Uterus (tissue), 4 donors: ENCODE results near the gene DENND4C. TPM values are rescaled to one million over a fixed set of nuclear protein-coding genes. Genes with fewer than 3 reads are reported as not detected.

Source experiments
- DNase-seq, 2 donors: peaks; one replicate each; pipeline ENCODE4 v3.0.0-alpha.2; 2019 to 2020
- H3K27ac ChIP-seq, 2 donors: fragments of 200-600 bp; sonication (generic); 1 replicate in 1 of 2; 2 replicates in 1 of 2; pipeline ENCODE4 v1.5.1; 2016 to 2018
- H3K27me3 ChIP-seq, 2 donors: fragments of 200-600 bp; sonication (generic); one replicate each; pipeline ENCODE4 v1.5.1; 2018 to 2019; ENCODE audit warnings: control low read depth in 1 of 2
- H3K36me3 ChIP-seq, 2 donors: fragments of 200-600 bp; sonication (generic); one replicate each; pipeline ENCODE4 v1.5.1; 2019; ENCODE audit warnings: control low read depth in 1 of 2
- H3K4me1 ChIP-seq, 2 donors: fragments of 200-600 bp; sonication (generic); one replicate each; pipeline ENCODE4 v1.5.1; 2018 to 2019; ENCODE audit warnings: control low read depth in 1 of 2
- H3K4me3 ChIP-seq, 2 donors: fragments of 200-600 bp; sonication (generic); 1 replicate in 1 of 2; 2 replicates in 1 of 2; pipeline ENCODE4 v1.5.1; 2018 to 2019; ENCODE audit warnings: mild to moderate bottlenecking in 1 of 2
- H3K9me3 ChIP-seq, 2 donors: fragments of 200-600 bp; sonication (generic); one replicate each; pipeline ENCODE4 v1.5.1; 2019; ENCODE audit warnings: control low read depth in 1 of 2
- CTCF ChIP-seq, 4 experiments: fragments of 200-600 bp in 2 of 4; fragments of 450-650 bp in 2 of 4; sonication (generic) in 2 of 4; IDR thresholded peaks; one replicate each; pipeline ENCODE4 v1.5.1; 2016 to 2019; ENCODE audit warnings: antibody characterized with exemption in 4 of 4, mild to moderate bottlenecking in 2 of 4, moderate library complexity in 1 of 4
- POLR2A ChIP-seq, 2 donors: fragments of 450-650 bp; IDR thresholded peaks; one replicate each; pipeline ENCODE4 v1.6.1; 2016; ENCODE audit warnings: antibody characterized with exemption in 2 of 2, mild to moderate bottlenecking in 1 of 2, moderate library complexity in 1 of 2
- intact Hi-C: fragments of 100-400 bp; cut with DNase I; formaldehyde crosslinking; loops from one replicate; pipeline ENCODE4 v1.15.1; 2023; ENCODE audit warnings: low total_unique reads
- total RNA-seq, 4 donors: library from RNA; depleted of rRNA in 3 of 4; stranded (reverse); fragments of >200 nt in 3 of 4; gene quantifications; one replicate each; pipeline versions ENCODE4 v1.1.0 to v1.2.4, GENCODE V29; 2014 to 2023
- donor health status: DM: yes; HTN: yes; CAD: no.

The DENND4C gene
- total RNA-seq, 4 donors from 2014 or later: 101 to 161 (median 133) TPM

DNA sequence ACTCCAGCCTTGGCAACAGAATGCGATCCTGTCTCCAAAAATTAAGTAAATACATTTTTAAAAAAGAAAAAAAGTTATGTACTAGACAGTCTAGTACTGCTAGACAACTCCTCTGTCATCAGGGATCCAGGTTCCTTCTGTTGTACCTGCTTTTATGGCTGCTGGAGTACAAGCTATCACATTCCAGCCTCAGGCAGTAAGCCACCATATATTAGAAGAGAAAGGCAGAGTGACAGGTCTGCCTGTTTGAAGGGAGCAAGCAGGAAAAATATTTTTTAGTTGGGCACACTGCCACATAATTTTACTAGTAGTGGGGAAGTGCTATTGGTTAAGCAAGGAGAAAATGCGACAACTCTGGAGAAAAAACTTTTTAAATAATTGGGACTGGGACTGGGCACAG, 138.6 kb downstream of the DENND4C start:
- no peaks in the 10 kb centered on the region for H3K9me3 ChIP-seq
- no peaks in the 10 kb centered on the region for H3K4me1 ChIP-seq
- H3K27me3 ChIP-seq: no peaks in the 10 kb centered on the region
- H3K4me3 ChIP-seq: no peak overlapping the region
- intact Hi-C loops: no loop called here
- no peak for DNase-seq
- TF ChIP-seq POLR2A (IDR thresholded peaks at IDR 0.05): no peak
- no peaks in the 10 kb centered on the region for H3K36me3 ChIP-seq
- H3K27ac ChIP-seq: no peak overlapping the region

DNA sequence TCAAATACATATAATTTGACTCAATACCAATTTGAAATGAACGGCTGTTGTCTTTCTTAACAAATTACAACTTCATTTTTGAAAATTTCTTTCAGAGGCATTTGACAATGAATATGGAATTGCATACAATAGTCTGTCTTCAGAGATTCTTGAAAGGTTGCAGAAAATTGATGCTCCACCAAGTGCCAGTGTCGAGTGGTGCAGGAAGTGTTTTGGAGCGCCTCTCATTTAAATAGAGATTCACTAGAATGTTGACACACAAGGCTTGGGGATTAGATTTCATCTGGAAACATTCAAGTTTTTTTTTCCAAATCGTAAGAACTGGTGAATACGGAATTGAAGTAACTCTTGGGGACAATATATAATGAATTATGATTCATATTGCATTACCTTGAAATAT, 141.4 kb downstream of the DENND4C start:
- Histone ChIP-seq H3K9me3 (no peaks in the 10 kb centered on the region), H3K4me1 (no peaks in the 10 kb centered on the region), H3K27ac (no peak overlapping the region), H3K27me3 (no peaks in the 10 kb centered on the region), H3K36me3 (no peaks in the 10 kb centered on the region), H3K4me3 (no peak overlapping the region)
- DNase-seq: no peak
- intact Hi-C loops: no loop called here
- no peak for TF ChIP-seq CTCF (IDR thresholded peaks at IDR 0.05)
- no peak for TF ChIP-seq POLR2A (IDR thresholded peaks at IDR 0.05)

DNA sequence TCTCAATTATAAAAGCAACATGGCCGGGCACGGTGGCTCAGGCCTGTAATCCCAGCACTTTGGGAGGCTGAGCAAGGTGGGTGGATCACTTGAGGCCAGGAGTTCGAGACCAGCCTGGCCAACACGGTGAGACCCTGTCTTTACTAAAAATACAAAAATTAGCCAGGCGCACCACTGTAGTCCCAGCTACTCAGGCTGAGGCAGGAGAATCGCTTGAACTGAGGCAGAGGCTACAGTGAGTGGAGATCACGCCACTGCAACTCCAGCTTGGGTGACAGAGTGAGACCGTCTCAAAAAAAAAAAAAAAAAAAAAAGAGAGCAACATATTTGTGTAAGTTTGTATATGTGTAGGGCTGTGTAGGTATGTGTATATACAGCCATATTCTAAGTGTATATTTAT, 142.1 kb downstream of the DENND4C start:
- TF ChIP-seq POLR2A (IDR thresholded peaks at IDR 0.05): no peak
- TF ChIP-seq CTCF (IDR thresholded peaks at IDR 0.05): no peak
- Histone ChIP-seq H3K4me1 (no peaks in the 10 kb centered on the region), H3K4me3 (no peak overlapping the region), H3K36me3 (no peaks in the 10 kb centered on the region), H3K9me3 (no peaks in the 10 kb centered on the region), H3K27me3 (no peaks in the 10 kb centered on the region), H3K27ac (no peak overlapping the region)
- no peak for DNase-seq
- intact Hi-C loops: no loop called here

DNA sequence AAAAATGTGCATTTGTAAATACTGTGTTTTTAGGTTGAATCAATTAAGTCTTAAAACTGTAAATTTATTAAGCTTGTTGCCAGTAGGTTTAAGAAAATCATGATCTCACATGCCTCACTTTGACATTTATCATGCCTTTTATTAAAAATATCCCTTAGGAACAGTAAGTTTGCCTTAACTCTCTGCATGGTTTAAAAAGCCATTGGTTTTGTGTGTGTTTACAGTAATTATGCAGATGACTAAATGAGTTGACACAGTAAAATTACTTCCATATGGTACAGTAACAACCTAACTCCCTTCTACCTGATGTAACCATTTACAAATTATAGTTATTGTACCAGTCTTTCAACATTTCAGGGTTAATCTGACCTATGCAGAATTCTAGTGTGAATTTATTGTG, 143.0 kb downstream of the DENND4C start:
- TF ChIP-seq CTCF (IDR thresholded peaks at IDR 0.05) (no peak), POLR2A (IDR thresholded peaks at IDR 0.05) (no peak)
- Histone ChIP-seq H3K36me3 (no peaks in the 10 kb centered on the region), H3K9me3 (no peaks in the 10 kb centered on the region), H3K27me3 (no peaks in the 10 kb centered on the region), H3K27ac (no peak overlapping the region), H3K4me1 (no peaks in the 10 kb centered on the region), H3K4me3 (no peak overlapping the region)
- DNase-seq: no peak
- intact Hi-C loops: no loop called here

DNA sequence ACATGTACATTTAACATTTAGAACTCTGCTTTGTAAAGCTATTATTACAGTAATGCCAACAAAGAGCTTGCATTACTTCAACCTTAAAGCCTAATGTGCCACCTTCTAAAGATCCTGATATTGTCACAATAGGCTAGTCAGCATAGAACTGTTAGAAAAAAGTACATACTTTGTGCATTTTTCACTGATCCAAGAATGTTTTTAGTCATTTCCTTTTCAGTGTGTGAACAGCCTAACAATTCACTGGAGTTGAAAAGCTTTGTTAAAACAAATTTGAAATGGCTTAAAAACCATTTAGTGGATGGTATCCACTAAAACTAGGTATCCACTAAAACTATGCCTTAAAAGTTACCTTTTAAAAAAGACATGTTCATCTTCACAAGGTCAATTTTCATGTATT, 145.0 kb downstream of the DENND4C start:
- no peak for DNase-seq
- no peak overlapping the region for H3K27ac ChIP-seq
- no peaks in the 10 kb centered on the region for H3K9me3 ChIP-seq
- H3K4me1 ChIP-seq: no peaks in the 10 kb centered on the region
- H3K36me3 ChIP-seq: no peaks in the 10 kb centered on the region
- no peak for TF ChIP-seq POLR2A (IDR thresholded peaks at IDR 0.05)
- no peak for TF ChIP-seq CTCF (IDR thresholded peaks at IDR 0.05)
- intact Hi-C loops: no loop called here
- H3K4me3 ChIP-seq: no peak overlapping the region
- H3K27me3 ChIP-seq: no peaks in the 10 kb centered on the region

GRCh38 chr9:19376931-19377330, 146.4 kb downstream of the DENND4C start:
- Histone ChIP-seq H3K4me3 (no peak overlapping the region), H3K4me1 (no peaks in the 10 kb centered on the region), H3K27me3 (no peaks in the 10 kb centered on the region), H3K27ac (no peak overlapping the region), H3K9me3 (no peaks in the 10 kb centered on the region), H3K36me3 (no peaks in the 10 kb centered on the region)
- DNase-seq: no peak
- TF ChIP-seq POLR2A (IDR thresholded peaks at IDR 0.05) (no peak), CTCF (IDR thresholded peaks at IDR 0.05) (no peak)
- intact Hi-C loops: no loop called here
